ENCODE results near the gene ST13.

DNA sequence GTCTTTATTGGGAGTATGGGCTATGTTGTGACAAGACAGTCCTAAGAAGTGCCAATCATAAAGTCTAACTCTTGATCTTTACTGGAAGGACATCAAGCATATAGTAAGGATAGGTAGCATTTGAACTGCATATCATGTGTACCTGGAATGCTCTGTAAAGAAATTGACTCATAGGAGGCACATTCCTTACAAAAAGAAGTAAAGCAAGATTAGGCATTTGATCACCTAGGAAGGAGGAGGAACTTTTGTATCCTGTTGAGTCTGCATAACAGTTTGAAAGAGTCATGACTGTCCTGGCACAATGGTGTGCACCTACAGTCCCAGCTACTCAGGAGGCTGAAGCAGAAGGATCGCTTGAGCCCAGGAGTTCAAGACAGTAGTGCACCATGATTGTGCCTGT is 47.7 kb upstream of the ST13 start:
- TF ChIP-seq, protein P1, sequence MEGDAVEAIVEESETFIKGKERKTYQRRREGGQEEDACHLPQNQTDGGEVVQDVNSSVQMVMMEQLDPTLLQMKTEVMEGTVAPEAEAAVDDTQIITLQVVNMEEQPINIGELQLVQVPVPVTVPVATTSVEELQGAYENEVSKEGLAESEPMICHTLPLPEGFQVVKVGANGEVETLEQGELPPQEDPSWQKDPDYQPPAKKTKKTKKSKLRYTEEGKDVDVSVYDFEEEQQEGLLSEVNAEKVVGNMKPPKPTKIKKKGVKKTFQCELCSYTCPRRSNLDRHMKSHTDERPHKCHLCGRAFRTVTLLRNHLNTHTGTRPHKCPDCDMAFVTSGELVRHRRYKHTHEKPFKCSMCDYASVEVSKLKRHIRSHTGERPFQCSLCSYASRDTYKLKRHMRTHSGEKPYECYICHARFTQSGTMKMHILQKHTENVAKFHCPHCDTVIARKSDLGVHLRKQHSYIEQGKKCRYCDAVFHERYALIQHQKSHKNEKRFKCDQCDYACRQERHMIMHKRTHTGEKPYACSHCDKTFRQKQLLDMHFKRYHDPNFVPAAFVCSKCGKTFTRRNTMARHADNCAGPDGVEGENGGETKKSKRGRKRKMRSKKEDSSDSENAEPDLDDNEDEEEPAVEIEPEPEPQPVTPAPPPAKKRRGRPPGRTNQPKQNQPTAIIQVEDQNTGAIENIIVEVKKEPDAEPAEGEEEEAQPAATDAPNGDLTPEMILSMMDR (IDR thresholded peaks at IDR 0.05), result no peak
- no peak for TF ChIP-seq EP300 (IDR thresholded peaks at IDR 0.05; ENCODE audit: low read depth)

Measured in transverse colon (tissue), 3 donors.